ENCODE measurements around the gene SMCO4.
A peak's percentile ranks its signal among the peaks of the same experiment; 100 is the strongest.

Gene SMCO4

GRCh38 chr11:93504110-93505095 lies 38.8 kb downstream of the SMCO4 start:
- DNase-seq (ENCODE audit: low read depth), result no peak

- DNase-seq (ENCODE audit: low read depth), result no peak
Measured at GRCh38 chr11:93501856-93502255, 41.3 kb downstream of the SMCO4 start.

GRCh38 chr11:93500759-93501158 lies 42.4 kb downstream of the SMCO4 start:
- DNase-seq (ENCODE audit: low read depth), result no peak

GRCh38 chr11:93498641-93499040 lies 44.5 kb downstream of the SMCO4 start:
- peak; percentile 84 for DNase-seq (ENCODE audit: low read depth)

- DNase-seq (ENCODE audit: low read depth), result no peak
Measured at GRCh38 chr11:93498161-93498560, 45.0 kb downstream of the SMCO4 start.

- no peak for DNase-seq (ENCODE audit: low read depth)
Measured at GRCh38 chr11:93497596-93497995, 45.6 kb downstream of the SMCO4 start.

GRCh38 chr11:93494357-93494756 lies 48.8 kb downstream of the SMCO4 start:
- peak; percentile 13 for DNase-seq (ENCODE audit: low read depth)

- DNase-seq (ENCODE audit: low read depth), result no peak
Measured at GRCh38 chr11:93493252-93493897, 49.8 kb downstream of the SMCO4 start.

- no peak for DNase-seq (ENCODE audit: low read depth)
Measured at GRCh38 chr11:93492464-93493251, 50.5 kb downstream of the SMCO4 start.

GRCh38 chr11:93491973-93492372 lies 51.2 kb downstream of the SMCO4 start:
- no peak for DNase-seq (ENCODE audit: low read depth)

GRCh38 chr11:93490996-93491618 lies 52.1 kb downstream of the SMCO4 start:
- DNase-seq (ENCODE audit: low read depth), result no peak

- DNase-seq (ENCODE audit: low read depth), result no peak
Measured at GRCh38 chr11:93489841-93490240, 53.4 kb downstream of the SMCO4 start.

- no peak for DNase-seq (ENCODE audit: low read depth)
Measured at GRCh38 chr11:93487032-93487483, 56.1 kb downstream of the SMCO4 start.

GRCh38 chr11:93485983-93486382 lies 57.2 kb downstream of the SMCO4 start:
- DNase-seq (ENCODE audit: low read depth), result no peak

GRCh38 chr11:93484716-93485115 lies 58.5 kb downstream of the SMCO4 start:
- DNase-seq (ENCODE audit: low read depth), result peak; percentile 60

GRCh38 chr11:93482556-93482955 lies 60.6 kb downstream of the SMCO4 start:
- peak; percentile 38 for DNase-seq (ENCODE audit: low read depth)

- no peak for DNase-seq (ENCODE audit: low read depth)
Measured at GRCh38 chr11:93481696-93482095, 61.5 kb downstream of the SMCO4 start.

GRCh38 chr11:93481279-93481678 lies 61.9 kb downstream of the SMCO4 start:
- no peak for DNase-seq (ENCODE audit: low read depth)

GRCh38 chr11:93480756-93481155 lies 62.4 kb downstream of the SMCO4 start:
- no peak for DNase-seq (ENCODE audit: low read depth)

GRCh38 chr11:93480256-93480655 lies 62.9 kb downstream of the SMCO4 start:
- DNase-seq (ENCODE audit: low read depth), result no peak

GRCh38 chr11:93478841-93479240 lies 64.3 kb downstream of the SMCO4 start:
- DNase-seq (ENCODE audit: low read depth), result no peak

- peak; percentile 23 for DNase-seq (ENCODE audit: low read depth)
Measured at GRCh38 chr11:93477684-93478234, 65.4 kb downstream of the SMCO4 start.
